MM.1S (cell line): ENCODE measurements around the gene KIAA0513.

Experiments used
- DNase-seq: peaks from one replicate; pipeline ENCODE4 v3.0.0-alpha.2; 2015
- H2AFZ ChIP-seq: fragments of 300-600 bp; sonication (generic); 2 replicates; pipeline ENCODE4 v1.6.0; 2016; ENCODE audit warnings: antibody characterized with exemption, low read length
- H3F3A ChIP-seq: fragments of 300-600 bp; sonication (generic); 2 replicates; pipeline ENCODE4 v1.6.1; 2016; ENCODE audit warnings: mild to moderate bottlenecking, antibody characterized with exemption, low read length, moderate library complexity, mixed read lengths; ENCODE audit not compliant: insufficient read depth
- H3K27ac ChIP-seq: fragments of 300-600 bp; sonication (generic); 2 replicates; pipeline ENCODE4 v1.5.1; 2016; ENCODE audit warnings: mild to moderate bottlenecking, low read length
- H3K27me3 ChIP-seq: fragments of 300-600 bp; sonication (generic); replicated peaks from 2 replicates; pipeline ENCODE4 v1.6.0; 2016; ENCODE audit warnings: low read length; ENCODE audit not compliant: insufficient read depth
- H3K36me3 ChIP-seq: fragments of 300-600 bp; sonication (generic); replicated peaks from 2 replicates; pipeline ENCODE4 v1.6.1; 2016; ENCODE audit warnings: mild to moderate bottlenecking, low read length, mixed read lengths; ENCODE audit not compliant: insufficient read depth
- H3K4me1 ChIP-seq: fragments of 300-600 bp; sonication (generic); 2 replicates; pipeline ENCODE4 v1.6.1; 2016; ENCODE audit warnings: low read length, mixed read lengths
- H3K4me2 ChIP-seq: fragments of 300-600 bp; sonication (generic); 2 replicates; pipeline ENCODE4 v1.6.0; 2016; ENCODE audit warnings: low read depth, low read length
- H3K4me3 ChIP-seq: fragments of 300-600 bp; sonication (generic); 2 replicates; pipeline ENCODE4 v1.5.1; 2016; ENCODE audit warnings: low read length, mixed read lengths
- H3K79me2 ChIP-seq: fragments of 300-600 bp; sonication (generic); 2 replicates; pipeline ENCODE4 v1.6.1; 2016; ENCODE audit warnings: mixed run types, low read length, mixed read lengths
- H3K9ac ChIP-seq: fragments of 300-600 bp; sonication (generic); 2 replicates; pipeline ENCODE4 v1.6.1; 2016; ENCODE audit warnings: low read length, mixed read lengths
- H3K9me2 ChIP-seq: fragments of 300-600 bp; sonication (generic); replicated peaks from 2 replicates; pipeline ENCODE4 v1.6.1; 2016; ENCODE audit warnings: mild to moderate bottlenecking, low read length, mixed read lengths; ENCODE audit not compliant: insufficient read depth
- H3K9me3 ChIP-seq: fragments of 300-600 bp; sonication (generic); replicated peaks from 2 replicates; pipeline ENCODE4 v1.6.1; 2016; ENCODE audit warnings: mild to moderate bottlenecking, low read length, mixed read lengths; ENCODE audit not compliant: insufficient read depth
- H4K20me1 ChIP-seq: fragments of 300-600 bp; sonication (generic); 2 replicates; pipeline ENCODE4 v1.6.1; 2016; ENCODE audit warnings: mild to moderate bottlenecking, low read length, moderate library complexity, mixed read lengths; ENCODE audit not compliant: insufficient read depth
- EZH2 ChIP-seq: fragments of 300-600 bp; sonication (generic); optimal IDR thresholded peaks from 2 replicates; pipeline ENCODE3; 2017; ENCODE audit warnings: low read depth, mild to moderate bottlenecking, antibody characterized with exemption, low read length, mixed read lengths
- EZH2phosphoT487 ChIP-seq: fragments of 300-600 bp; sonication (generic); IDR thresholded peaks from 2 replicates; pipeline ENCODE4 v1.6.1; 2018; ENCODE audit warnings: antibody characterized with exemption, low read length
- TF ChIP-seq, protein P1 (sequence below): fragments of 300-600 bp; sonication (generic); IDR thresholded peaks from 2 replicates; pipeline ENCODE4 v1.5.1; 2016; ENCODE audit warnings: antibody characterized with exemption, low read length, mixed read lengths

KIAA0513 gene

DNA sequence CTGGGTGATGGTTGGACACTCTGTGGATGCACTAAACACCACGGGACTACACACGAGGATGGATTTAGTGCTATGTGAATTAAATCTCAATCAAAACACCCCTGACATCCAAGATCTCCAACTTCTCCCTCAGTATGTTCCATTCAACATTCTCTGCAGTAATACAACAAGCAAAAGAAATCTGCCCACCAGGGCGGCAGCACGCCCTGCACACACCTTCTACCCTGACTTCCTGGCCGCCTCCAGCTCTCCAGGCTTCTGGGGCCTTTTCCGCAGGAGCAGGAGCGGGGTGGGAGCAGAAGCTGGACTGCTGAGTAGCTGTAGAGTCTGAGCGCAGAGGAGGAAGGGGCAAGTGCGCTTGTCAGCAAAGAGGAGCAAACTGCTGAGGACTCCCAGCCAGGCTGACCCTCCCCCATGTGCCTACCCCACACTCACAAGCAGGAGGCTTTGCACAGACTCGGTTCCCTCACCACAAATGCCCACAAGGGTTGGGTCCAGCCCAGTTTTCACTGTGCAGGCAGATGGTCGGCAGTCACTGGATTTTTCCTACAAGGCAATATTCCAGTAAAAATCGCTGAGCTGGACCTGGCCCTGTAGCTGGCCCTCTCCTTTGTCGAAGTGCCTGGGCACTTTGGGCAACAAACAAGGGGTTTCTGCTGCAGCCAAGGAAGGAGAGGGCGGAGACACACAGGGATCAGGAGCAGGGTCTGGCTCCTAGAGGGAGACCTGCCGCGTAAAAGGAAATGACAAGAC, 39.1 kb upstream of the KIAA0513 start:
- no peak overlapping the region for H3K27ac ChIP-seq
- no peaks in the 10 kb centered on the region for H4K20me1 ChIP-seq
- H3K4me1 ChIP-seq, result no peaks in the 10 kb centered on the region
- H3F3A ChIP-seq, result no peaks in the 10 kb centered on the region
- no peaks in the 10 kb centered on the region for H3K27me3 ChIP-seq
- DNase-seq, result no peak
- H2AFZ ChIP-seq, result no peak overlapping the region
- no peaks in the 10 kb centered on the region for H3K36me3 ChIP-seq
- no peak overlapping the region for H3K4me2 ChIP-seq
- H3K9me2 ChIP-seq, result no peaks in the 10 kb centered on the region
- H3K9ac ChIP-seq, result no peak overlapping the region
- H3K79me2 ChIP-seq, result no peaks in the 10 kb centered on the region
- H3K4me3 ChIP-seq, result no peak overlapping the region
- no peaks in the 10 kb centered on the region for H3K9me3 ChIP-seq
- TF ChIP-seq EZH2 (no peak), EZH2phosphoT487 (no peak)
- TF ChIP-seq, protein P1, sequence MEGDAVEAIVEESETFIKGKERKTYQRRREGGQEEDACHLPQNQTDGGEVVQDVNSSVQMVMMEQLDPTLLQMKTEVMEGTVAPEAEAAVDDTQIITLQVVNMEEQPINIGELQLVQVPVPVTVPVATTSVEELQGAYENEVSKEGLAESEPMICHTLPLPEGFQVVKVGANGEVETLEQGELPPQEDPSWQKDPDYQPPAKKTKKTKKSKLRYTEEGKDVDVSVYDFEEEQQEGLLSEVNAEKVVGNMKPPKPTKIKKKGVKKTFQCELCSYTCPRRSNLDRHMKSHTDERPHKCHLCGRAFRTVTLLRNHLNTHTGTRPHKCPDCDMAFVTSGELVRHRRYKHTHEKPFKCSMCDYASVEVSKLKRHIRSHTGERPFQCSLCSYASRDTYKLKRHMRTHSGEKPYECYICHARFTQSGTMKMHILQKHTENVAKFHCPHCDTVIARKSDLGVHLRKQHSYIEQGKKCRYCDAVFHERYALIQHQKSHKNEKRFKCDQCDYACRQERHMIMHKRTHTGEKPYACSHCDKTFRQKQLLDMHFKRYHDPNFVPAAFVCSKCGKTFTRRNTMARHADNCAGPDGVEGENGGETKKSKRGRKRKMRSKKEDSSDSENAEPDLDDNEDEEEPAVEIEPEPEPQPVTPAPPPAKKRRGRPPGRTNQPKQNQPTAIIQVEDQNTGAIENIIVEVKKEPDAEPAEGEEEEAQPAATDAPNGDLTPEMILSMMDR, result no peak

DNA sequence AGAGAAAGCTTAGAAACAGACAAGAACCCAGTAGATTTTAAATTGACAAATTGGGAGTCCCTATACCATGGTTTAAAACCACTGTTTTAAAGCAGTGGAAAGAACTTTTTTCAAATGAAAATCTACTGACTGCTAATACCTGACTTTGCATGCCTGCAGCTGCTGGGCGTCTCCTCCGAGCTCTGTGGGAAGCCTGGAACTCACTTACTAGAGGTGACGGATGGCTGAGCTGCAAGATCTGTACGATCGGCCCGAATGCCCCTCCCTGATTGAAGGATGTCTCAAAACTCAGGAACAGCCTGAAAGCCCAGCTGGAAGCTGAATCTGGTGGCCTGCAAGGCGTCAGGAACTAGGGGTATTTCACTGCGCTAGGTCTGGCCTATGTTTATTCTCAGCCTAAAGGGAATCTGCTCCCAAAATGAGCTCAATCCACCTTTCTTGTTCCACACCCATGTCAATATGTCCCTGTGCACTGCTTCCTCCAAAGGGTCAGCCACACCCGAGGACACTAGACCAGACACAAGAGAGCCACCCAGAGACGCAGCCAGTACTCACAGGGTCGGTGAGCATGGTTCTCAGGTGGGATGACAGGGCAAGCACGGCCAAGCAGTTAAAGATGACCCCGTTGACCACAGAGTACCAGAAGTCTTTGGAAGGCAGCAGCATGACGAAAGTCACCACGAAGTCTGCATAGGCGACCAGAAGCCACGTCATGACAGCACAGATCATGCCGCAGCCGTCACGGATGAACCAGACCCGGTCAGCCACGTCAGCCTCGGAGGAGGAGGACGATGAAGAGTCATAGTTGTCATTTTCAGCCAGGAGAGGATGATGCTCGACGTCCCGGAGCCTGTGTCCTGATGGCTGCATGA, 37.6 kb upstream of the KIAA0513 start:
- H3K27ac ChIP-seq, result no peak overlapping the region
- H3K79me2 ChIP-seq, result no peaks in the 10 kb centered on the region
- H3K4me1 ChIP-seq, result no peaks in the 10 kb centered on the region
- H2AFZ ChIP-seq, result no peak overlapping the region
- no peaks in the 10 kb centered on the region for H3K36me3 ChIP-seq
- no peak overlapping the region for H3K4me3 ChIP-seq
- H3K9me3 ChIP-seq, result no peaks in the 10 kb centered on the region
- TF ChIP-seq EZH2, result no peak
- TF ChIP-seq EZH2phosphoT487, result no peak
- TF ChIP-seq, protein P1, result no peak
- H3K9ac ChIP-seq, result no peak overlapping the region
- no peak for DNase-seq
- no peak overlapping the region for H3K4me2 ChIP-seq
- H3K9me2 ChIP-seq, result no peaks in the 10 kb centered on the region
- H3F3A ChIP-seq, result no peaks in the 10 kb centered on the region
- H4K20me1 ChIP-seq, result no peaks in the 10 kb centered on the region
- H3K27me3 ChIP-seq, result no peaks in the 10 kb centered on the region

GRCh38 chr16:84990782-84991181, 36.8 kb upstream of the KIAA0513 start:
- H3K27me3 ChIP-seq, result no peaks in the 10 kb centered on the region

More at GRCh38 chr16:84990782-84991181, 36.8 kb upstream of the KIAA0513 start:
- Histone ChIP-seq H3K9ac (no peak overlapping the region), H3K9me2 (no peaks in the 10 kb centered on the region), H3K4me1 (no peaks in the 10 kb centered on the region), H3K9me3 (no peaks in the 10 kb centered on the region), H3K79me2 (no peaks in the 10 kb centered on the region), H3K4me2 (no peak overlapping the region), H3F3A (no peaks in the 10 kb centered on the region), H3K4me3 (no peak overlapping the region), H4K20me1 (no peaks in the 10 kb centered on the region), H3K36me3 (no peaks in the 10 kb centered on the region), H2AFZ (no peak overlapping the region), H3K27ac (no peak overlapping the region)
- TF ChIP-seq EZH2phosphoT487 (no peak), EZH2 (no peak)
- TF ChIP-seq, protein P1, result no peak
- no peak for DNase-seq
